HL-60 (cell line): ENCODE measurements around the gene TMPRSS3.

Experiments used
- CTCF ChIP-seq: IDR thresholded peaks from one replicate; pipeline ENCODE4 v1.5.1; 2011; ENCODE audit warnings: low read length, control low read depth, inconsistent platforms; ENCODE audit not compliant: insufficient read depth
- GABPA ChIP-seq: IDR thresholded peaks from 2 replicates; pipeline ENCODE4 v1.6.1; 2012; ENCODE audit warnings: low read depth
- POLR2AphosphoS5 ChIP-seq: IDR thresholded peaks from 2 replicates; pipeline ENCODE4 v1.6.1; 2012; ENCODE audit warnings: low read depth

GRCh38 chr21:42441963-42442362 is 46.1 kb upstream of the TMPRSS3 start:
- TF ChIP-seq CTCF = no peak
- no peak for TF ChIP-seq POLR2AphosphoS5
- no peak for TF ChIP-seq GABPA
